Gastrocnemius medialis (tissue), 4 donors: ENCODE data around the gene CAMLG. TPM values are rescaled to one million over a fixed set of nuclear protein-coding genes. Genes with fewer than 3 reads are reported as not detected.
"Not testable (repeated sequence)": the region's sequence is repeated elsewhere in the genome, so short reads cannot be mapped to it uniquely, and the experiment has no call there.

ENCODE experiments used
- ATAC-seq, 2 donors: fragments of 150-250 bp; one replicate each; pipeline ENCODE4 v1.9.1; 2016
- DNase-seq, 2 donors: peaks; one replicate each; pipeline ENCODE4 v3.0.0-alpha.2; 2019
- H3K27ac ChIP-seq, 4 donors: fragments of 200-600 bp; sonication (generic); 1 replicate in 1 of 4; 2 replicates in 3 of 4; pipeline ENCODE4 v1.5.1; 2016 to 2018; ENCODE audit warnings: mild to moderate bottlenecking in 2 of 4, moderate library complexity in 1 of 4
- H3K27me3 ChIP-seq, 3 donors: fragments of 200-600 bp; sonication (generic) in 2 of 3; 1 replicate in 1 of 3; 2 replicates in 2 of 3; pipeline versions ENCODE4 v1.5.1 to v1.6.0; 2016 to 2019; ENCODE audit warnings: mild to moderate bottlenecking in 1 of 3, moderate library complexity in 1 of 3
- H3K36me3 ChIP-seq, 2 donors: fragments of 200-600 bp; sonication (generic) in 1 of 2; one replicate each; pipeline ENCODE4 v1.5.1; 2017 to 2018
- H3K4me1 ChIP-seq, 2 donors: fragments of 200-600 bp; sonication (generic) in 1 of 2; one replicate each; pipeline ENCODE4 v1.5.1; 2016 to 2017; ENCODE audit warnings: mild to moderate bottlenecking in 2 of 2
- H3K4me3 ChIP-seq, 4 donors: fragments of 200-600 bp; sonication (generic) in 3 of 4; 1 replicate in 1 of 4; 2 replicates in 3 of 4; pipeline ENCODE4 v1.5.1; 2016 to 2019; ENCODE audit warnings: mild to moderate bottlenecking in 2 of 4
- H3K9me3 ChIP-seq, 3 donors: fragments of 200-600 bp; sonication (generic) in 2 of 3; 1 replicate in 1 of 3; 2 replicates in 2 of 3; pipeline ENCODE4 v1.5.1; 2016 to 2019
- POLR2A ChIP-seq, 2 donors: fragments of 450-650 bp; IDR thresholded peaks; one replicate each; pipeline ENCODE4 v1.6.1; 2017; ENCODE audit warnings: antibody characterized with exemption in 2 of 2, mild to moderate bottlenecking in 2 of 2, moderate library complexity in 2 of 2
- in situ Hi-C, 4 donors: fragments of 200-750 bp; cut with MboI; loops; one replicate each; pipeline versions ENCODE4 v1.15.0 to v1.8.0; 2017; ENCODE audit warnings: low sequenced_read_pairs in 4 of 4
- intact Hi-C: fragments of 100-400 bp; cut with DNase I; formaldehyde crosslinking; loops from one replicate; pipeline ENCODE4 v1.15.1; 2023; ENCODE audit warnings: low total_unique reads
- total RNA-seq, 4 donors: library from RNA; depleted of rRNA; stranded (reverse); fragments of >200 nt; gene quantifications; one replicate each; pipeline versions ENCODE4 v1.1.0 to v1.2.3, GENCODE V29; 2016
- TF ChIP-seq, protein P1 (sequence below), 5 experiments: fragments of 450-650 bp in 3 of 5; fragments of 200-600 bp in 2 of 5; sonication (generic) in 2 of 5; IDR thresholded peaks in 4 of 5; conservative IDR thresholded peaks in 1 of 5; 1 replicate in 4 of 5; 2 replicates in 1 of 5; pipeline ENCODE4 v1.5.1; 2016 to 2019; ENCODE audit warnings: antibody characterized with exemption in 5 of 5, mild to moderate bottlenecking in 3 of 5, moderate library complexity in 3 of 5

The CAMLG gene
- total RNA-seq, 4 donors from 2014 or later, result 30.8 to 51.6 (median 39.2) TPM

DNA sequence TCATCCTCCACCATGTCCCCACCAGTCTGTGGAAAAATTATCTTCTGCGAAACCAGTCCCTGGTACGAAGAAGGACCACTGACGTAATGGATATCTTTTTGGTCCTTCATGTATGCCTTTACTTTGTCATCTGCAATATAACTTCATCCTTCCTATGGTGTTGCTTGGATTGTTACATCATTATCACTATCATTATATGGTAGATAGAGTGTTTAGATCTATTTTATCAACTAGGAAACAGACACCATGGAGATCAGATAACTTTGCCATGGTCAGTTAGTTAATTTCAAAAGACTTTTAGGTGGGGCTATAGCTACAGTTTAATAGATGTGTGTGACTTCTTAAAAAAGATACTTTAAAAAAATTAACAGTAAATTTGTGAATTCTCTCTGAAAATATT is 23.8 kb upstream of the CAMLG start:
- H3K4me3 ChIP-seq, result no peak overlapping the region
- H3K27me3 ChIP-seq, result no peaks in the 10 kb centered on the region
- no peaks in the 10 kb centered on the region for H3K4me1 ChIP-seq
- H3K9me3 ChIP-seq, result no peaks in the 10 kb centered on the region
- H3K36me3 ChIP-seq, result peaks cover 2 to 90% of the 10 kb centered on the region in 2 donors
- intact Hi-C loops (no loop called here), in situ Hi-C loops (no loop called here)
- H3K27ac ChIP-seq, result no peak overlapping the region
- TF ChIP-seq, protein P1, sequence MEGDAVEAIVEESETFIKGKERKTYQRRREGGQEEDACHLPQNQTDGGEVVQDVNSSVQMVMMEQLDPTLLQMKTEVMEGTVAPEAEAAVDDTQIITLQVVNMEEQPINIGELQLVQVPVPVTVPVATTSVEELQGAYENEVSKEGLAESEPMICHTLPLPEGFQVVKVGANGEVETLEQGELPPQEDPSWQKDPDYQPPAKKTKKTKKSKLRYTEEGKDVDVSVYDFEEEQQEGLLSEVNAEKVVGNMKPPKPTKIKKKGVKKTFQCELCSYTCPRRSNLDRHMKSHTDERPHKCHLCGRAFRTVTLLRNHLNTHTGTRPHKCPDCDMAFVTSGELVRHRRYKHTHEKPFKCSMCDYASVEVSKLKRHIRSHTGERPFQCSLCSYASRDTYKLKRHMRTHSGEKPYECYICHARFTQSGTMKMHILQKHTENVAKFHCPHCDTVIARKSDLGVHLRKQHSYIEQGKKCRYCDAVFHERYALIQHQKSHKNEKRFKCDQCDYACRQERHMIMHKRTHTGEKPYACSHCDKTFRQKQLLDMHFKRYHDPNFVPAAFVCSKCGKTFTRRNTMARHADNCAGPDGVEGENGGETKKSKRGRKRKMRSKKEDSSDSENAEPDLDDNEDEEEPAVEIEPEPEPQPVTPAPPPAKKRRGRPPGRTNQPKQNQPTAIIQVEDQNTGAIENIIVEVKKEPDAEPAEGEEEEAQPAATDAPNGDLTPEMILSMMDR (IDR thresholded peaks at IDR 0.05 in 4 of 5, conservative IDR thresholded peaks at IDR 0.05 in 1 of 5), result no peak
- no peak for TF ChIP-seq POLR2A (IDR thresholded peaks at IDR 0.05)
- DNase-seq, result no peak
- ATAC-seq, result no peak

DNA sequence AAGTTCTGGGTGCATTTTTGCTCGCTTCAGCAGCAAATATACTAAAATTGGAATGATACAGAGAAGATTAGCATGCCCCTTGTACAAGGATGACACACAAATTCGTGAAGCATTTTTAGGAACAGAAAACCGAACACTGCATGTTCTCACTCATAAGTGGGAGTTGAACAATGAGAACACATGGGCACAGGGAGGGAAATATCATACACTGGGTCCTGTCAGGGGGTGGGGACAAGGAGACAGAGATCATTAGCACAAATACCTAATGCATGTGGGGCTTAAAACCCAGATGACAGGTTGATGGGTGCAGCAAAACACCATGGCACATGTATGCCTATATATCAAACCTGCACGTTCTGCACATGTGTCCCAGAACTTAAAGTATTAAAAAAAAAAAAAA is 22.9 kb upstream of the CAMLG start:
- DNase-seq, H3K9me3 ChIP-seq, H3K4me1 ChIP-seq, H3K27me3 ChIP-seq, H3K27ac ChIP-seq, ATAC-seq, in situ Hi-C loops, intact Hi-C loops, H3K4me3 ChIP-seq: not testable (repeated sequence)
- H3K36me3 ChIP-seq, result peaks cover 2 to 90% of the 10 kb centered on the region in 2 donors

DNA sequence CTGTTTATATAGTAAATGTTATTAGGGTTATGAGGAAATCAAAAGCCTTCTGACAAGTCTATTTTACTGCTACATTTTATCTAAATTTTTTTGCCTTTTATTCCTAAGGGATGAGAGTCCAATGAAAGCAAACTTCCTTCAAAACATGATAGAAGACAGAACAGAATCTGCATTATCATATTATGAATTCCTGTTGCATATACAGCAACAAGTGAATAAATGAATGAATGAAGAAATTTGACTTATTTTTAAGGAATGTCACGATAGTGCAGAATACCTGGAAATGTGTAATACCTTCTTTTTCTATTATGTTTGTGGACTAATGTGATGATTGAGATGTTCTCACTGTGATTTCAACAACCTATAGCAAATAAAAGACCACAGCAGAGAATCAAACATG is 13.5 kb upstream of the CAMLG start:
- DNase-seq (no peak), ATAC-seq (no peak)
- Histone ChIP-seq H3K36me3 (peaks cover 0 to 53% of the 10 kb centered on the region in 2 donors), H3K9me3 (no peaks in the 10 kb centered on the region), H3K4me1 (no peaks in the 10 kb centered on the region), H3K27ac (no peak overlapping the region), H3K4me3 (no peak overlapping the region), H3K27me3 (no peaks in the 10 kb centered on the region)
- in situ Hi-C loops, result no loop called here
- intact Hi-C loops, result no loop called here
- TF ChIP-seq, protein P1 (IDR thresholded peaks at IDR 0.05 in 4 of 5, conservative IDR thresholded peaks at IDR 0.05 in 1 of 5), result no peak
- no peak for TF ChIP-seq POLR2A (IDR thresholded peaks at IDR 0.05)

DNA sequence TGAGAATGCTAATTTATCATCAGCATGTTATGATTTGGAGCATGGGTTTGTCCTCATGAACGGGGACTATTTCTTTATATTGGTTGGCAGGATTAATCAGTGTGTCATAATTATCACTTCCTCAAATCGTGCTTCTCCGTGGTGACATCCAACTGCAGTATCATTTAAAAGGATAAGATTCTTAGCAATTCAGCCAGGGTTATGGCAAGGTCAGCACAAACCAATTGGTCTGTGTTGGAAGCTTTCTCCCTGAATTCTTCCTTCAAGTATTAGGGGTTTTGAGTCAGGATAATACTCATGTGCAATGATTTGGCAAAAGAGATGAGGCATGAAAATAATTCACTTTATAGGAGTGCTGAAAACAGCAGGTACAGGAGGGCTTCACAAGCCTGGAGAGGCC is 5.5 kb upstream of the CAMLG start:
- ATAC-seq (no peak), DNase-seq (no peak)
- TF ChIP-seq, protein P1 (IDR thresholded peaks at IDR 0.05 in 4 of 5, conservative IDR thresholded peaks at IDR 0.05 in 1 of 5), result no peak
- TF ChIP-seq POLR2A (IDR thresholded peaks at IDR 0.05), result no peak
- H3K4me3 ChIP-seq, result no peak overlapping the region
- in situ Hi-C loops, result no loop called here
- no peak overlapping the region for H3K27ac ChIP-seq
- no peaks in the 10 kb centered on the region for H3K36me3 ChIP-seq
- intact Hi-C loops, result no loop called here
- H3K9me3 ChIP-seq, result no peaks in the 10 kb centered on the region
- no peaks in the 10 kb centered on the region for H3K27me3 ChIP-seq
- H3K4me1 ChIP-seq, result no peaks in the 10 kb centered on the region

DNA sequence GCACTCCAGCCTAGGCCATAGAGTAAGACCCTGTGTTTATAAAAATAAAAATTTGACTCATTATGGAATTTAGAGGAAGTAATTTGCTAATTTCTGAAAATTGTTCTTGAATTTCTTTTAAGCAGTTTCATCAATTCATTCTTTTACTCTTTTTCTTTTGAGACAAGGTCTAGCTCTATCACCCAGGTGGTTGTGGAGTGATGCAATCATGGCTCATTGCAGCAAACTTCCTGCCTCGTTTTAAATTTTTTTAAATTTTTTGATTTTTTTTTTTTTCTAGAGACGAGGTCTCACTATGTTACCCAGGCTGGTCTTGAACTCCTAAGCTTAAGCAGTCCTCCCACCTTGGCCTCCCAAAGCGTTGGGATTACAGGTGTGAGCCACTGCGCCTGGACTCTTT is 3.1 kb upstream of the CAMLG start:
- intact Hi-C loops (loop anchor here (5.0 kb wide), 1 partner anchor 208 kb away; the partner anchor contains the start of gene JADE2), in situ Hi-C loops (no loop called here)
- Histone ChIP-seq H3K27me3 (no peaks in the 10 kb centered on the region), H3K4me3 (no peak overlapping the region), H3K27ac (no peak overlapping the region), H3K9me3 (no peaks in the 10 kb centered on the region), H3K36me3 (peaks cover 0 to 2% of the 10 kb centered on the region in 2 donors), H3K4me1 (peaks cover 8 to 14% of the 10 kb centered on the region in 2 donors)
- DNase-seq (no peak), ATAC-seq (no peak)
- TF ChIP-seq, protein P1 (IDR thresholded peaks at IDR 0.05 in 4 of 5, conservative IDR thresholded peaks at IDR 0.05 in 1 of 5), result no peak
- no peak for TF ChIP-seq POLR2A (IDR thresholded peaks at IDR 0.05)
